Measurements from ENCODE around the gene DACT3.
A peak's percentile ranks its signal among the peaks of the same experiment; 100 is the strongest.

The DACT3 gene
- total RNA-seq: 0.05 to 0.17 reads per million in 2 donors

DNA sequence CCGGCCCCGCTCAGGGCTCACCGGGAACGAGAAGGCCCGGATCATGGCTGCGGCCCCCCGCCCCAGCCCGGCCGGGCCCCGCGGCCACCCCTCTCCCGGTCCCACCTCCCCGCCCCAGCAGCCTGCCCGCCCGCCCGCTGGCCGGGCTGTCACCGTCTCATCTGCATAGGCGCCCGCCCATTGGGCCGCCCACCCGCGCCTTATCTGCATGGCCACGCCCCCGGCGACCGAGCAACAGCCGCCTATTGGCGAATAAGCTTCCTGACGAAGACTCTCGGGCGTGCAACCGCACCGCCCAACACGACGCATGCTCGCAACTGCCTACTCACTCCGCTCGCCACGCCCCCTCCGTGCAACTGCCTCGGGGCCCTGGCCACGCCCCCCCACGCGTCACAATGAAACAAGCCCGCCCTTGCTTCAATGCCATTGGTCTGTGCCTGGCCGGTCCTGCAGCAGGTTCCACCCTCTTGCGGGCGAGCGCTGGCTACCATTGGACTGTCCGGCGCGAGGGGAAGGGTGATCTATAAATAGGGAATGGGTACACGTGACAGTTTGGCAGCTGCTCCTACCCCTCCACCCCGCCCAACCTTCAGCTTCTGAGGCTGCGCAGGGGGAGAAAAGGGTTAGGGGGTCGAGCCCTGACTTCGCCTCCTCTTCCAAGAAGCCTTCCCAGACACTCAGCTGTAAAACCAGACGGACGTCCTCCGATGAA, at the start of gene DACT3:
DACT3 (minus strand) TSS at position 163 of the 712 bp plus-strand sequence; CDS start at position 45, 118 bp downstream.
- DNase-seq: peak; percentile 99

- no peak for DNase-seq
Measured at GRCh38 chr19:46710687-46711086, 49.7 kb upstream of the DACT3 start.

DNA sequence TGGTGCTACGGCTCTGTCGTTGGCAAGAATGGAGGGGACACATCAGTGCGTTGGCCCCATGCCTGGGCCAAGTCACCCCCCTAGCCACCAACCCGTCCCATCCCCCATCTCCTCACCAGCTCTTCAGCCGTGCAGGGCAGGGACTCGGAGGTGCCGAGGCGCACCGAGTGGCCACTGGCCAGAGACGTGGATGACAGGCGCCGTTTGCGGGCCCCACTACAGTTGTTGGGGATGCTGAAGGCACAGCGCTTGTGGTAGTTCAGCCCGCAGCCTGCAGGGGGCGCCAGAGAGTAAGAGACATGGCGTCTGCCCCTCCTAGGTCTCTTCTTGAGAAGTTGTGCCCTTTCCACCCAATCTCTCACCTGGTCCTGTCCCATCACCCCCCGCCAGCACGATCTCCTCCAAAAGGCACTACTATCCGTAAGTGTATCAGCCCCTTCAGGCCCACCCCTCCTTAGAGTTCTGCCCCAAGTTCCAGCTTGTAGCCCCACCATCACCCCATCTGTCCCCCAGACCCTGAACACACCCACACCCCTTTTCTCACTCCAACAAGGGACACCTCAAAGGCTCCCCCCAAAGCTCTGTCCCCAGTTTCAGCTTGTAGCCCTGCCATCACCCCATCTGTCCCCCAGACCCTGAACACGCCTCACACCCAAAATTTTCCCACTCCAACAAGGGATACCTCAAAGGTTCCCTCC, 43.5 kb upstream of the DACT3 start:
- DNase-seq: peak; percentile 68

GRCh38 chr19:46700704-46701103, 39.7 kb upstream of the DACT3 start:
- no peak for DNase-seq

DNA sequence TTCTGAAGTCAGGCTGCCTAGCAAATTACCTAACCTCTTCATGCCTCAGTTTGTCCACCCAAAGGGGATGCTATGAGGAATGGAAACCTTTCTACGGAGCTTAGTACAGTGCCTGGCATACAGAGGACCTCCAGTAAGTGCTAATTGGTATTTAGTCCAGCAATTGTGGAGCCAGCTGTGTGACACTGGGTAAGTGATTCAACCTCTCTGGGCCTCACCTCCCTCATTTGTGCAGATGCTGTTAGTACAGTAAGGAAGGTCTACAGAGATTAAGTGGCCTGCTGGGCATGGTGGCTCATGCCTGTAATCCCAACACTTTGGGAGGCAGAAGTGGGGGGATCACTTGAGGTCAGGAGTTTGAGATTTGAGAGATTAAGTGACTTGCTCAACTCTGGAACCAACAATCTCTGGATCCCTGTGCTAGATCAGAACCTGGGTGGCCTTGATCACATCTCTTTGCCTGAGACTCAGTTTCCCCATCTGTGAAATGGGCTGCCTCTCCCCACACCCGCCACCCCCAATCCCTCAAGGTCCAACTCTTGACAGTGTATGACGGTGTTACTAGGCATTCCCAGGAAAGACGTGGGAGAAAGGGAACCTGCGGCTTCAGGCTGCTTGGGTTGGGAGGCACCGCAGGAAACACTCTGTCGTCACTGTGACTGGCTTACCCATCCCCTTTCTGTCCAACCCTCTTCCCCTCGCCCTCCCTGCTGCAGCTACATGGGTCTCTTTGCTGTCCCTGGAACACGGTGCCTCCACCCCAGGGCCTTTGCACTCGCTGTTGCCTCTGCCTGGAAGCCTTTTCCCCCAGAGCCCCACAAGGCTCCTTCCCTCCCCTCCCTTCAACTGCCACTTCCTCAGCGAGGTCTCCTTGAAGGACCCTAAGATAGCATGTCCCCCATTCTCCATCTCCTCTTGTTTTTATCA, 37.7 kb upstream of the DACT3 start:
- DNase-seq: no peak

DNA sequence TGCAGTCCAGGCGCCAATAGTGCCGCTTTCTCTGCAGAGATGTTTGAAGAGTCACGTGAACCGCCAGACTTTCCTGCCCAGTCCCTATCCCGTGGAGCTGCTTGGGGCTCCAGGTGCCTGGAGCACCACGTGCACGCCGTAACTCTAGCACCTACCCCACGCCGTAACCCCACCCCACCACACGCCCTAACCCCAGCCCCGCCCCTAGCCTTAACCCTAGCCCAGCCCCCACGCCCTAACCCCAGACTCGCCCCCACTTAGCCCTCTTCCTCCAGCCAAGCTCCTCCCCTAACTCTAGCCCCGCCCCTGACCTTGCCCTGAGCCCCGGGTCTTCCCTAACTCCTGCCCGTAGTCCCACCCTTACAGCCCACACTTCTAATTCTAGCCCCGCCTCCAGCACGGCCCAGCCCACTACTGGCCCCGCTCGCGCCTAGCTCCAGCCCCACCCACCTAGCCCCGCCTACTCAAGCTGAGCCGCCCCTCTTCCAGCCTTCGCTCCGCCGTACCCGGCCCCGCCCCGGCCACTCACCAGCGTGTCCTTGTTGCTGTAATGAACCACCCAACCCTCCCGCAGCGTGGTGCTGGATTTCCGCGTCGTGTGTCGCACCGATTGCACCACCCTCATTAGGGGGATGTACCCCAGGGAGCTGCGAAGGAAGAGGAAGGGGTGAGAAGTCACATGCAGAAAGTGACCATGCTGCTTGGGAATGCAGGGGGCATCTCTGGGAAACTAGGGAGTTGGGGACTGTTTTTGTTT, 36.4 kb upstream of the DACT3 start:
- DNase-seq: no peak

DNA sequence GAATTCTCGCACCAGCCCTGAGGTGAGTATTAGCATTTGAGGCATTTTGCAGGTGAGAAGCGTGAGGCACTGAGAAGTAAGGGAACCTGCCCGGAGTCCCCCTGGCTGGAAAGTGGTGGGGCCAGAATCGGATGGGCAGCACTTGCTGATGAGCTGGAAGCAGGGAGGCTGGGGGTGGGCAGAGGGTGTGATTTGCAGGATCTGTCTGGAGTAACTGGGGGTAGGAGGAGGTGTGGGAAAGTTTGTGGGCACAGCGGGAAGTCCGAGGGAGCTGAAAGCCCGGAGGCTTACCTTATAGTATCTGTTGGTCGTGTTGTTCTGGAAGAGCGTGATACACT, 35.9 kb upstream of the DACT3 start:
- DNase-seq: no peak

GRCh38 chr19:46696052-46696451, 35.1 kb upstream of the DACT3 start:
- no peak for DNase-seq

GRCh38 chr19:46693760-46694159, 32.8 kb upstream of the DACT3 start:
- no peak for DNase-seq

- DNase-seq: no peak
Measured at GRCh38 chr19:46692918-46693722, 32.1 kb upstream of the DACT3 start.

GRCh38 chr19:46691948-46692347, 31.0 kb upstream of the DACT3 start:
- no peak for DNase-seq

DNA sequence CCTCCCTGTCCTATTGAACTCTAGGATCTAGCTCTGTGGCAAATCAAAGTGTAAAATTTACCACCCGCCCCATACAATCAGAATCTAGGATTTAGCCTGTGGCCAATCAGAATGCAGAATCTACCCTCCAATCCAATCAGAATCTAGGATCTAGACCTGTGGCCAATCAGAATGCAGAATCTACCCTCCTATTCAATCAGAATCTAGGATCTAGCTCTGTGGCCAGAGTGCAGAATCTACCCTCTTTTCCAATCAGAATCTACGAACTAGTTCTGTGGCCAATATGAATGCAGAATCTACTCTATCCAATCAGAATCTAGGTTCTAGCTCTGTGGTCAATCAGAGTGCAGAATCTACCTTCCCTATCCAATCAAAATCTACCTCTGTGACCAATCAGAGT, 30.1 kb upstream of the DACT3 start:
- DNase-seq: no peak

DNA sequence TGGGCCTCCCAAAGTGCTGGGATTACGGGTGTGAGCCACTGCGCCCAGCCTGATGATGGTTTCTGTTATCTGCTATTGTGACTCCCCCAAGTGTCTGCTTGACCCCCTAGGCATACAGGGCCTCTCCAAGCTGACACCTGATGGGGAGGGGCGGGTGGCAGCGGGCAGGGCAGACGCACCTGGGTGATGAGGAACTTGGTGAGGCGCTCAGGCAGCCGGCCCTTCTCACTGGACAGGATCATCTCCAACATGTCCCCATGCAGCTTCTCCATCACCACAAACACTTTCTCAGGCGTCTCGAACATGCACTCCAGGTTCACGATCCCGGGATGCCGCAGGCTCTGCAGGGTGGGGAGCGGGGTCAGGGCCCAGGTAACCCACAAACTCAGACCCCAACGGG, 28.4 kb upstream of the DACT3 start:
- DNase-seq: no peak

DNA sequence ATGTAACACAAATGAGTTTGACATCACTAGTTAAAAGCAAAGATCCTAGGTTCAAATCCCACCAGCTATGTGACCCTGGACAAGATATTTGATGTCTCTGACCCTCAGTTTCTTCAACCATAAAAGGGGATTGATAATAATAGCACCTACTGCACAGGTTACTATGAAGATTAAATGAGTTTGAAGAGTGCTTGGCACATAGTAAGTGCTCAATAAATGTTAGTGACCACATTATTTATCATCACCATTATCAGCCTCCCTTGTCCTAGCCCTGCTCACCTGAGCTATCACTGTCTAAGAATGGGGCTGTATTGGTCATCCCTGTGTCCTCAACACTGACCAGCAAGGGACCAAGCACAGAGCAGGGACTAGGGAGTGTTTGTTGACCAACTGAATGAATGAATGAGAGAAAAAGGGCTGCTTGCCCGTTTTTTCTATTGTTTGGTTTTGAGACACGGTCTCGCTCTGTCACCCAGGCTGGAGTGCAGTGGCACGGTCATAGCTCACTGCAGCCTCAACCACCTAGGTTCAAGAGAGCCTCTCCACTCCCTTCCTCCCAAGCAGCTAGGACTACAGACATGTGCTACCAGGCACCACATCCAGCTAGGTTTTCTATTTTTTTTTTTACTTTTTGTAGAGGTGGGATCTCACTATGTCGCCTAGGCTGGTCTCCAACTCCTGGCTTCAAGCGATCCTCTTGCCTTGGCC, 26.6 kb upstream of the DACT3 start:
- no peak for DNase-seq

DNA sequence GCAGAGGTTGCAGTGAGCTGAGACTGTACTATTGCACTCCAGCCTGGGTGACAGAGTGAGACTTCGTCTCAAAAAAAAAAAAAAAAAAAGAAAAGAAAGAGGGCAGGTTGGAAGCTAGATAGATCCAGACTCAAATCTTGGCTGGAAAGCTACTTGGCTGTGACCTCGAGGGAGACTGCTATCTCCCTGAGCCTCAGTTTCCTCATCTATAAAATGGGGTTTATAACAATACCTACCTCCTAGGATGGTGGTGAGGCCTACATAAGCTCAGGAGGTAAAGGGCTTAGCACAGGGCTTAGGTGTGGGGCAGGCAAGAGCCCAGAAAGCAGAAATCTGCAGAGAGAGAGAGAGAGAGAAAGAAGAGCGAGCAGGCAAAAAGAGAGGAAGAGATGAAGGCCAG, 24.2 kb upstream of the DACT3 start:
- no peak for DNase-seq

- DNase-seq: no peak
Measured at GRCh38 chr19:46678110-46678732, 17.2 kb upstream of the DACT3 start.

DNA sequence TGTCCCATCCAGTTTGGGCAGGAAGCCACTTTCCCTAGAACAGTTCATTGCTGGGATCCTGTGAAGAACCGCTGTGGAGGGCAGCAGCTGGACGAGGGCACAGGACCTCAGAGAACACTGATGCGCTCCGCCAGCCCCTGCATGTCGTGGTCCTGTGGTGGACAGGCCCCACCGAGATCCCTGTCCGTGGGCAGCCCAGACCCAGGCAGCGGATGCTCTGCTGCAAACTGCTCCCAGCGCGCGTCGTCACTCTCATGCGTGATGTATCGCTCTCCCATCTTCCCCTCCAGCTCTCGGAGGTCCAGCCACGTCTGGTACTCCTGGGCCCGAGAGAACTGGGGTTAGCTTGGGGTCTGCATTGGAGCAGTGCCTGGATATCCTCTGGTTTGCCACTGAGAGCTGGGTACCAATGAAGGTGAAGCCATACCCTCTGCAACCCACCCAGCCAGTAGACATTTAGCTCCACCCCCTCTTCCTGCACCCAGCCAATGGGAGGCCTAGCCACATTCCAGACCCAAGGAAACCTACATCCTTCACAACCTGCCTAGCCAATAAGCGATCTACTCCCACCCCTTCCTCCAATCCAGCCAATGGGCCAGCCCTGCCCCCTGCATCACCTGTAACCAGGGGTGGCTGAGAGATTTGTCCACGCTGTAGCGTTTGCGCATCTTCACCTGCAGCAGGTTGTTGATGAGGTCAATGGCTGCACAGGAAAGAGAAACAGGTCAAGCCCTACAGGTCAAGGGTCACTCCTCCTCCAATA, 13.6 kb upstream of the DACT3 start:
- no peak for DNase-seq

DNA sequence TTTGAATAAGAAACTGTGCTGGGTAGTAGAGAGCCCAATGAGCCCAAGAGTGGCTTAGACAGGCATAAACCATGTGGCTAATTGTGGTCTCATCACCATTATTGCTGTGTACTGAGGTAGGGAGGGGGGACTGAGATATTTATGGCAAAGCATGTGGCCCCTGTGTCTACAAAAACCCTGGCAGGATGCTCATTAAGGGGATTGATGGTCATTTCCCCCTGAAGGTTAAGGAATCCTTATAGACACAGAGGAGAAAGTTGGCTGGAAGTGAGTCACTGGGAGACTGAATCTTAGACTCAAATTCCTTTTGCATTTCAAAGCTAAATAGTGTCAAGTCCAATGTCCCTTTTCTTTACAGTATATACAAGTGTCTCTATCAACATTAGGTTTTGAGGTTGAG, 9.8 kb upstream of the DACT3 start:
- DNase-seq: no peak

DNA sequence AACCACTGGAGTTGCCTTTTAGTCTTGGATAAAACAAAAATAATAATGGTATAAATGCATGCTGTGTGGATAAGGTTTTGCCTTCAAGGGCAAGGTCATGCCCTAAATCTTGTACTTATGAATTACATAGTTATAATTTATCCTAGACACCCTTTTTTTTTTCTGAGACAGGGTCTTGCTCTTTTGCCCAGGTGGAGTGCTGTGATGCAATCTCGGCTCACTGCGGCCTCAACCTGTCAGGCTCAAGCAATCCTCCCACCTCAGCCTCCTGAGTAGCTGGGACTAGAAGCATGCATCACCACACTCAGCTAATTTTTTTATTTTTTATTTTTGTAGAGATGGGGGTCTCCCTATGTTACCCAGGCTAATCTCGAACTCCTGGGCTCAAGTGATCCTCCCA, 7.7 kb upstream of the DACT3 start:
- DNase-seq: no peak

DNA sequence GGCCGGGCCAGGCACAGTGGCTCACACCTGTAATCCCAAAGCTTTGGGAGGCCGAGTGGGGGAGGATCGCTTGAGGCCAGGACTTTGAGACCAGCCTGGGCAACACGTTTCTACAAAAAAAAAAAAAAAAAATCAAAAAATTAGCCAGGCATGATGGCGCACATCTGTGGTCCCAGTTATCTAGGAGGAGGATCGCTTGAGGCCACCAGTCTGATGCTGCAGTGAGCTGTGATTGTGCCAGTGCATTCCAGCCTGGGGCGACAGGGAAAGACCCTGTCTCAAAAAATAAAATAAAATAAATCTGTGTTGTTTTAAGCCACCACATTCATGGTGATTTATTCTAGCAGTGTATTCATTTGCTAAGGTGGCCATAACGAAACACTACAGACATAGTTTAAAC, 4.1 kb upstream of the DACT3 start:
- no peak for DNase-seq
